Peyer's patch (tissue), 4 donors: ENCODE measurements around the gene BACH2.

Experiments
- POLR2A ChIP-seq, 2 donors: fragments of 450-650 bp; IDR thresholded peaks; one replicate each; pipeline ENCODE4 v1.5.1; 2017; ENCODE audit warnings: antibody characterized with exemption in 2 of 2, mild to moderate bottlenecking in 2 of 2, moderate library complexity in 2 of 2
- TF ChIP-seq, protein P1 (sequence below), 6 experiments: fragments of 450-650 bp in 4 of 6; fragments of 200-600 bp in 2 of 6; sonication (generic) in 1 of 6; IDR thresholded peaks; one replicate each; pipeline ENCODE4 v1.5.1; 2017 to 2019; ENCODE audit warnings: antibody characterized with exemption in 6 of 6, mild to moderate bottlenecking in 3 of 6, moderate library complexity in 1 of 6

GRCh38 chr6:90044833-90045381 is 251.7 kb downstream of the BACH2 start:
- TF ChIP-seq POLR2A (IDR thresholded peaks at IDR 0.05): no peak
- TF ChIP-seq, protein P1, sequence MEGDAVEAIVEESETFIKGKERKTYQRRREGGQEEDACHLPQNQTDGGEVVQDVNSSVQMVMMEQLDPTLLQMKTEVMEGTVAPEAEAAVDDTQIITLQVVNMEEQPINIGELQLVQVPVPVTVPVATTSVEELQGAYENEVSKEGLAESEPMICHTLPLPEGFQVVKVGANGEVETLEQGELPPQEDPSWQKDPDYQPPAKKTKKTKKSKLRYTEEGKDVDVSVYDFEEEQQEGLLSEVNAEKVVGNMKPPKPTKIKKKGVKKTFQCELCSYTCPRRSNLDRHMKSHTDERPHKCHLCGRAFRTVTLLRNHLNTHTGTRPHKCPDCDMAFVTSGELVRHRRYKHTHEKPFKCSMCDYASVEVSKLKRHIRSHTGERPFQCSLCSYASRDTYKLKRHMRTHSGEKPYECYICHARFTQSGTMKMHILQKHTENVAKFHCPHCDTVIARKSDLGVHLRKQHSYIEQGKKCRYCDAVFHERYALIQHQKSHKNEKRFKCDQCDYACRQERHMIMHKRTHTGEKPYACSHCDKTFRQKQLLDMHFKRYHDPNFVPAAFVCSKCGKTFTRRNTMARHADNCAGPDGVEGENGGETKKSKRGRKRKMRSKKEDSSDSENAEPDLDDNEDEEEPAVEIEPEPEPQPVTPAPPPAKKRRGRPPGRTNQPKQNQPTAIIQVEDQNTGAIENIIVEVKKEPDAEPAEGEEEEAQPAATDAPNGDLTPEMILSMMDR (IDR thresholded peaks at IDR 0.05): no peak
